Stimulated activated CD4-positive, alpha-beta T cell treated with anti-CD3 and anti-CD28 coated beads, Interleukin-1b, Interleukin-23, amount 100 ng/mL, for 24 hours (primary cell): ENCODE data around the gene PGLYRP2.
A peak's percentile ranks its signal among the peaks of the same experiment; 100 is the strongest.
"Not testable (repeated sequence)": the region's sequence is repeated elsewhere in the genome, so short reads cannot be mapped to it uniquely, and the experiment has no call there.

Source experiments
- DNase-seq, 4 experiments: peaks; one replicate each; pipeline ENCODE4 v3.0.0-alpha.2; 2020; ENCODE audit warnings: low read depth in 4 of 4, low spot score in 1 of 4

The PGLYRP2 gene

DNA sequence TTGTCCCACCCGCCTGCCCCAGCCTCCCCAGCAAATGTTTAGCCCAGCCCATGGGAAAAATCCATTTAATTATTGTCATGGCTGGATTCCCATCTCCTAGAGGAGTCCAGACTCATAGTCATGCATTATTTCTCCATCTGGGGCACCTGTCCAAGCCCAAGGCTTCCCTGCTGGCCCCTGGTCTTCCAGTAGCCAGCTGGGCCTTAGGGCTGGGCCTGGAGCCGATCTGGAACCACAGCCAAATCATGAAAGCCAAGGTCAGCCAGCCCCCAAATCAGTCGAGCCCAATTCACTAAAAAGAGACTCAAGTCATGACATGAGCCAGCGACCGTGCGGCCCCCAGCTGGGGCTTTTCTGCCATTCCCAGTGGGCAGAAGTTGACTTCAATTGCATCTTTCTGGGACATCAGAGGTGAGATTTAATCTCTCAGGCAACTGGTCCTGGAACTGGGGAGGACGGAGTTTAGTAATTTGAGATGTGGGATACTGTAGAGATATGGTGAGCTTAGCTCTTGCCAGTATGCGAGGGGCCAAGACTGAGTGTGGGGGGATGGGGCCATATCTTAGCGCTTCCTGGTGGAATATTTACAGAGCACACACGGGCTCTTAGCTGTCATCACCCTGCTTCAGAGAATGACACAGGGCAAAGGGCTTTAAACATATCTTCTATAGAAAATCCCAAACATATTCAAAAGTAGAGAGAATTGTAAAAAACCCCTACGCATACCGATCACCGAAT, 9.4 kb upstream of the PGLYRP2 start:
- no peak for DNase-seq

DNA sequence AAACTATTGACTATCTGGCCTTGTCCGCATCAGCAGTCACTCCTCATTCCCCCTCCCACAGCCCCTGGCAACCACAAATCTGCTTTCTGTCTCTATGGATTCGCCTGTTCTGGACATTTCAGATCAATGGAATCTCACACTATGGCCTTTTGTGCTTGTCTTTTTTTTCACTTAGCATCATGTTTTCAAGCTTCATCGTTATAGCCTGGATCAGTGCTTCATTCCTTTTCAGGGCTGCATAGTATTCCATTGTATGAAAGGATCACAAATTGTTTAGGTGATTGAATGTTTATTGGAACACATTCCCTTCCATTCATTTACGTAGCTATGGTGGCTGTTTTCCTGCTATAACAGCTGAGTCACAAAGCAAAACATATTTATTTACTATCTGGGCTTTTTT, 7.7 kb upstream of the PGLYRP2 start:
- DNase-seq, result no peak

GRCh38 chr19:15485768-15486167, 6.5 kb upstream of the PGLYRP2 start:
- not testable (repeated sequence) for DNase-seq

GRCh38 chr19:15480996-15481395, 1.7 kb upstream of the PGLYRP2 start:
- not testable (repeated sequence) for DNase-seq

GRCh38 chr19:15476325-15476724, 3.0 kb downstream of the PGLYRP2 start:
- DNase-seq, result no peak

- DNase-seq, result no peak
Observed at GRCh38 chr19:15475611-15476010, 3.7 kb downstream of the PGLYRP2 start.

DNA sequence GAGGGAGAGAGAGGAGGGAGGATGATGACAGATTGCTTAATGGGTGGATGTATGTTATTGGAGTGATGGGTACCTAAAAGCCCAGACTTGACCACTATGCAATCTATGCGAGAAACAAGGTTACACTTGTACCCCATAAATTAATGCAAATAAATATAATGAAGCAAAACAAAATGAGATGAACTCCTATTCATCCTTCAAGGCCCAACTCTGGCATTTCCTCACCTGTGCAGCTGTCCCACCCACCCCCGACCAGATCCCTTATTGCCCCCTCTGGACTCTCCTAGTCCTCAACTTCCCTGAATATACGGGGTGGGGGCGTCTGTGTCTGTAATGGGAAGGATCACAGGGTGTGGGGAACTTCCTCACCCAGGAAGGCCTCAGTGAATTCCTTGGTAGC, 4.1 kb downstream of the PGLYRP2 start:
- no peak for DNase-seq

DNA sequence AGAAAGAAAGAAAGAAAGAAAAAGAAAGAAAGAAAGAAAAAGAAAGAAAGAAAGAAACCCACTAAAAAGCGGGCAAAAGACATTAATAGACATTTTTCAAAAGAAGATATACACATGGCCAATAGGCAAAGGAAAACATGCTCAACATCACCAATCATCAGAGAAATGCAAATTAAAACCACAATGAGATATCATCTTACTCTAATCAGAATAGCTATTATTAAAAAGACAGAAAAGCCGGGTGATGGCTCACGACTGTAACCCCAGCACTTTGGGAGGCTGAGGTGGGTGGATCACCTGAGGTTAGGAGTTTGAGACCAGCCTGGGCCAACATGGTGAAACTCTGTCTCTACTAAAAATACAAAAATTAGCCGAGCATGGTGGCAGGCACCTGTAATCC, 5.5 kb downstream of the PGLYRP2 start:
- not testable (repeated sequence) for DNase-seq

GRCh38 chr19:15471639-15472101, 7.6 kb downstream of the PGLYRP2 start:
- DNase-seq, result no peak

GRCh38 chr19:15469513-15470297, 9.6 kb downstream of the PGLYRP2 start:
- DNase-seq, result no peak

- no peak for DNase-seq
Observed at GRCh38 chr19:15468675-15469512, 10.4 kb downstream of the PGLYRP2 start.

DNA sequence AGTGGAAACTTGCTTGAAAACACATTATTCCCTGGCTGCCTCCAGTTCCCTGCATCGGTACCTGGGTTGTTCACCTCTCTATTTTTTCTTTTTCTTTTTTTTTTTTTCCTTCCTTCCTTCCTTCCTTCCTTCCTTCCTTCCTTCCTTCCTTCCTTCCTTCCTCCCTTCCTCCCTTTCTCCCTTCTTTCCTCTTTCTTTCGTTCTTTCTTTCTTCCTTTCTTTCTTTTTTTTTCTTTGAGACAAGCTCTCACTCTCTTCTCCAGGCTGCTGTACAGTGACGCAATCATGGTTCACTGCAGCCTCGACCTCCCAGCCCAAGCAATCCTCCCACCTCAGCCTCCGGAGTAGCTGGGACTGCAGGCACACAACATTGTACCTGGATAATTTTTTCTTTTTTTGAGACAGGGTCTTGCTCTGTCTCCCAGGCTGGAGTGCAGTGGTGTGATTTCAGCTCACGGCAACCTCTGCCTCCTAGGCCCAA, 11.5 kb downstream of the PGLYRP2 start:
- DNase-seq, result no peak

DNA sequence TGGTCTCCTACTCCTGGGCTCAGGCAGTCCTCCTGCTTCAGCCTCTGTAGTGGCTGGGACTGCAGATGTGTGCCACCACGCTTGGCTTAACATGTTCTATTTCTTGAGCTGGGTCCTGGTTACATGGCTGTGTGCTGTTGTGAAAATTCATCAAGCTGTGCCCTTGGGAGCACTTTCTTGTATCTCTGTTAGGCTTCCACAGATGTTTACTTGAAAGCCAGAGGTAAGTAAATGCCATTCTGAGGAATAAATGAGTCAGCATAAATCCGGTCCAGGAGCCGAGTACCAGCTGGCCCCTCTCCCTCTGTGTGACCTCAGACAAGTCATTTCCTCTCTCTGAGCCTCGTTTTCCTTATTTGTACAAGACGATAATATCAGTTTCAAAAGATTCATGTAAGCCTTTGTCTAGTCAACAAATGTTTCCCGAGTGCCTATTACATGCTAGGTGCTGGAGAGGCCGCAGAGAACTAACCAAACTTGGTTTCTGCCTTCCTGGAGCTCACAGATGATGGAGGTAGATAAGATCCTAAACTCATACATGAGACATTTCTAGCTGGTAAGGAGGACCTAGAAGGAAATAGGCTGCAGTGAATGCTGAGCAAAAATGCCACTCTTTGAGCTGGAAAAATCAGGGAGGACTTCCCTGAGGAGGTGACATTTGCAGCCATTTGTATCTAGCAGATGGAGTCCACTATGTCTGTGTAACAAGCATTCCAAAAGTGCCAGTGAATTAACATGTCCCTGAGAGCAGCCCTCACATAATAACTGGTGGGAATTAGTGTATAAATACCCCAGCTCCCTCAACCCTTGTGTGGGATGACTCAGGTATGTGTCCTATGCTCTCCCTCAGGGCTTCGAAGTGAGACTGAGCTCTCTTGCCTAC, 12.2 kb downstream of the PGLYRP2 start:
- peak in 2 of 4 experiments; percentile 40 to 58 for DNase-seq

GRCh38 chr19:15464394-15465385, 14.6 kb downstream of the PGLYRP2 start, which contains the start of gene RASAL3:
Gene RASAL3, minus strand, starts transcription at chr19:15464544. Its CDS starts 186 bp downstream, at chr19:15464358.
- DNase-seq, result peak in 1 of 4 experiments; percentile 55

DNA sequence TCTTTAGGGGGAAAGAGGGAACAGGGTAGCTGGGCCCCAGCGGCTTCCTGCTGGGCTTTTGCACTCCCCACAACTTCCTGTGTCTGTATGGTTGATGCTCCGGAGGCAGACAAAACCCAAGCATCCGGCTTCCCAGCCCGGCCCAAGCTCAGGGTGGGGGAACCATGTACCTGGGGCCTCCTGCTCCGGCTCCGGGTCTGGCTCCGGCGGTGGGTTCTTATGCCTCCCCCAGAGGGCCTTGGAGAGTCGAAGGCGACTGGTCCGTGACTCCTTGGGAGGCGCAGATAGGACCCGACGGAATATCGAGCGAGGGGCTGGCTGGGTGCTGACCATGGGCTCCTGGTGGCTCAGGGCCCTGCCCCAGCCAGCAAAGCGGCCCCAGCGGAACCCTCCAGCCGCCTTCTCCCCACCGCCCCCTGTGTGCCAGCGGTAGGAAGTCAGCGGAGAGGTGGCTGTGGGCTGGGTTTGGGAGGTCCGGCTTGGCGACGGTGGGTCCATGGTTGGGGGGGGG, 15.4 kb downstream of the PGLYRP2 start:
- peak in 2 of 4 experiments; percentile 61 to 62 for DNase-seq

- no peak for DNase-seq
Observed at GRCh38 chr19:15461694-15462093, 17.6 kb downstream of the PGLYRP2 start.

GRCh38 chr19:15457701-15458484, 21.4 kb downstream of the PGLYRP2 start:
- no peak for DNase-seq
